Smooth muscle cell (in vitro differentiated cells): ENCODE data around the gene PELI2. TPM values are rescaled to one million over a fixed set of nuclear protein-coding genes. Genes with fewer than 3 reads are reported as not detected.

Experiments used
- DNase-seq: peaks from one replicate; lab custom pipeline; 2025; ENCODE audit not compliant: unreplicated experiment; lab: John Stamatoyannopoulos, UW
- H2AFZ ChIP-seq: fragments of 200-600 bp; sonication (generic); 2 replicates; pipeline ENCODE4 v1.6.0; 2016; ENCODE audit warnings: antibody characterized with exemption, low read depth, mild to moderate bottlenecking
- H3F3A ChIP-seq: fragments of 200-600 bp; sonication (generic); 2 replicates; pipeline ENCODE4 v1.6.0; 2017; ENCODE audit warnings: antibody characterized with exemption, low read depth
- H3K27ac ChIP-seq: fragments of 200-600 bp; sonication (generic); 2 replicates; pipeline ENCODE4 v1.5.1; 2016; ENCODE audit warnings: low read depth, mild to moderate bottlenecking
- H3K27me3 ChIP-seq: fragments of 200-600 bp; sonication (generic); 2 replicates; pipeline ENCODE4 v1.6.1; 2016; ENCODE audit warnings: low read depth, mild to moderate bottlenecking
- H3K36me3 ChIP-seq: fragments of 200-600 bp; sonication (generic); 2 replicates; pipeline ENCODE4 v1.5.1; 2016; ENCODE audit warnings: low read depth
- H3K4me1 ChIP-seq: fragments of 200-600 bp; sonication (generic); 2 replicates; pipeline ENCODE4 v1.5.1; 2016; ENCODE audit warnings: low read depth
- H3K4me2 ChIP-seq: fragments of 200-600 bp; sonication (generic); 2 replicates; pipeline ENCODE4 v1.6.0; 2016; ENCODE audit warnings: mild to moderate bottlenecking
- H3K4me3 ChIP-seq: fragments of 200-600 bp; sonication (generic); 2 replicates; pipeline ENCODE4 v1.5.1; 2016; ENCODE audit warnings: mild to moderate bottlenecking
- H3K79me2 ChIP-seq: fragments of 200-600 bp; sonication (generic); 2 replicates; pipeline ENCODE4 v1.6.0; 2016; ENCODE audit warnings: low read depth, mild to moderate bottlenecking
- H3K9ac ChIP-seq: fragments of 200-600 bp; sonication (generic); 2 replicates; pipeline ENCODE4 v1.6.0; 2016; ENCODE audit warnings: low read depth
- H3K9me3 ChIP-seq: fragments of 200-600 bp; sonication (generic); replicated peaks from 2 replicates; pipeline ENCODE4 v1.5.1; 2016; ENCODE audit warnings: low read depth
- H4K20me1 ChIP-seq: fragments of 200-600 bp; sonication (generic); 2 replicates; pipeline ENCODE4 v1.6.0; 2016; ENCODE audit warnings: low read depth
- CTCF ChIP-seq: fragments of 200-600 bp; sonication (generic); IDR thresholded peaks from 2 replicates; pipeline ENCODE4 v1.5.1; 2017; ENCODE audit warnings: borderline replicate concordance, mild to moderate bottlenecking, antibody characterized with exemption; ENCODE audit not compliant: insufficient read depth, poor library complexity, severe bottlenecking
- WGBS: methylation state at CpG from one replicate; pipeline ENCODE4 v1.1.7; 2016; ENCODE audit warnings: low lambda C conversion rate; 5-methylcytosine and 5-hydroxymethylcytosine counted together
- polyA plus RNA-seq: library from polyadenylated mRNA; unstranded; fragments of >200 nt; fragmentation: Nextera tagmentation; extraction: Ambion mirVana; gene quantifications from 2 replicates; pipeline ENCODE4 v1.2.1, GENCODE V29; 2016
- total RNA-seq: library from RNA; depleted of rRNA; stranded (reverse); fragments of >200 nt; gene quantifications from 2 replicates; pipeline ENCODE4 v1.2.3, GENCODE V29; 2014

The PELI2 gene
- total and polyA plus RNA-seq, 2 experiments from 2014 or later = 4.6 to 9.1 TPM

- Histone ChIP-seq H3K27ac (no peak overlapping the region), H3K9ac (no peak overlapping the region), H3K4me3 (no peak overlapping the region), H3K79me2 (peaks cover 42% of the 10 kb centered on the region), H3F3A (no peaks in the 10 kb centered on the region), H3K9me3 (no peaks in the 10 kb centered on the region), H3K36me3 (no peaks in the 10 kb centered on the region), H3K4me1 (peaks cover 10% of the 10 kb centered on the region), H3K4me2 (no peak overlapping the region), H4K20me1 (peaks cover 6% of the 10 kb centered on the region), H3K27me3 (no peaks in the 10 kb centered on the region), H2AFZ (no peak overlapping the region)
- no peak for DNase-seq
- WGBS = 91% methylated on average over 2 of the region's 2 CpGs
- no peak for TF ChIP-seq CTCF
Measured at GRCh38 chr14:56153267-56153666, 35.1 kb downstream of the PELI2 start.

- Histone ChIP-seq H3F3A (no peaks in the 10 kb centered on the region), H3K4me3 (no peak overlapping the region), H3K36me3 (no peaks in the 10 kb centered on the region), H3K4me2 (no peak overlapping the region), H3K79me2 (peaks cover 49% of the 10 kb centered on the region), H4K20me1 (peaks cover 3% of the 10 kb centered on the region), H2AFZ (no peak overlapping the region), H3K9ac (no peak overlapping the region), H3K27me3 (no peaks in the 10 kb centered on the region), H3K4me1 (peaks cover under 1% of the 10 kb centered on the region), H3K9me3 (no peaks in the 10 kb centered on the region), H3K27ac (no peak overlapping the region)
- TF ChIP-seq CTCF = no peak
- no peak for DNase-seq
- WGBS = 82% methylated on average over 5 of the region's 5 CpGs
Measured at GRCh38 chr14:56154321-56154720, 36.1 kb downstream of the PELI2 start.

- H3K4me2 ChIP-seq = no peak overlapping the region
- TF ChIP-seq CTCF = no peak
- H3K4me1 ChIP-seq = peaks cover 4% of the 10 kb centered on the region
- H3K79me2 ChIP-seq = peaks cover 42% of the 10 kb centered on the region
- no peaks in the 10 kb centered on the region for H3K36me3 ChIP-seq
- no peaks in the 10 kb centered on the region for H3K27me3 ChIP-seq
- H3K4me3 ChIP-seq = no peak overlapping the region
- peaks cover 3% of the 10 kb centered on the region for H4K20me1 ChIP-seq
- H3F3A ChIP-seq = no peaks in the 10 kb centered on the region
- H3K9me3 ChIP-seq = no peaks in the 10 kb centered on the region
- no peak overlapping the region for H3K9ac ChIP-seq
- no peak overlapping the region for H3K27ac ChIP-seq
- no peak for DNase-seq
- no peak overlapping the region for H2AFZ ChIP-seq
Measured at GRCh38 chr14:56156096-56156495, 37.9 kb downstream of the PELI2 start.

- no peak overlapping the region for H3K27ac ChIP-seq
- no peak for TF ChIP-seq CTCF
- no peak overlapping the region for H3K4me2 ChIP-seq
- no peak overlapping the region for H3K9ac ChIP-seq
- no peaks in the 10 kb centered on the region for H3K9me3 ChIP-seq
- 88% methylated on average over 4 of the region's 4 CpGs for WGBS
- H2AFZ ChIP-seq = no peak overlapping the region
- H4K20me1 ChIP-seq = peaks cover 3% of the 10 kb centered on the region
- no peak for DNase-seq
- H3K4me1 ChIP-seq = peaks cover 4% of the 10 kb centered on the region
- H3K27me3 ChIP-seq = no peaks in the 10 kb centered on the region
- H3K36me3 ChIP-seq = no peaks in the 10 kb centered on the region
- H3F3A ChIP-seq = no peaks in the 10 kb centered on the region
- H3K4me3 ChIP-seq = no peak overlapping the region
- H3K79me2 ChIP-seq = peaks cover 47% of the 10 kb centered on the region
Measured at GRCh38 chr14:56159066-56159465, 40.9 kb downstream of the PELI2 start.
